Stimulated activated CD4-positive, alpha-beta T cell treated with anti-CD3 and anti-CD28 coated beads, TNF-alpha, amount 100 ng/mL, for 24 hours (primary cell): ENCODE measurements around the gene ARFRP1.
"Not testable (repeated sequence)": the region's sequence is repeated elsewhere in the genome, so short reads cannot be mapped to it uniquely, and the experiment has no call there.

Experiments used
- DNase-seq, 3 experiments: peaks; one replicate each; pipeline ENCODE4 v3.0.0-alpha.2; 2020; ENCODE audit warnings: low read depth in 3 of 3

Gene ARFRP1

DNA sequence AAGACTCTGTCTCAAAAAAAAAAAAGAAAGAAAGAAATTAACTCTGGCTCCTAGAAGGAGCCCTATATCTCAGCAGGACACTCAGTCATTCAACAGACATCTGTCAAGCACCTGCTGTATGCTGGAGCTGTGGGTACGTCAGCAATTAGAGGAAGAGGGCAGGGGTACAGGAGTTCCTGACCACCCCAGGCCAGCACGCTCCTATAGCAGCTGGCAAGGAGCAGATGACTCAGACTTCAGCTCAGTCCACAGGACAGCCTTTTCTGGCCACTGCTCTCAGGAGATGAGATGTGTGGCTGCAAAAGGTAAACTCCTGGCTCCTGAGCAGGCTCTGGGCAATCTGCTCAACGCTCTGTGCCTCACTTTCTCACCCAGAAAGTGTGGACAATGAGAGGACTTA, 51.3 kb downstream of the ARFRP1 start:
- no peak for DNase-seq

DNA sequence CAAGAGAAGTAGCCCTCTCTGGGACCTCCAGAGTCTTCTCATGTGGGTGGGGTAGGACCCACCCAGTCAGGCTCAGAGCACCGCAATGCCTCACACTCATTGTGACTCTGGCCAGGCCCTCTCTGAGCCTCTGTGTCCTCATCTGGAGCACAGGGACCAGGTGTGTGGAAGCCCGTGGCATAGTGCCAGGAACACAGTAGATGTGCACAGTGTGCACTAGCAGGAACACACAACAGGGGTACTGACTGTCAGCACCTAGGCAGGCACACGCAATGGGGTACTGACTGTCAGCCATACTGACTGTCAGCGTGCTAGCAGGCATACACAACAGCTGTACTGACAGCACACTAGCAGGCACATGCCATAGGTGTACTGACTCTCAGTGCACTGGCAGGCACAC, 52.5 kb downstream of the ARFRP1 start:
- DNase-seq = no peak

DNA sequence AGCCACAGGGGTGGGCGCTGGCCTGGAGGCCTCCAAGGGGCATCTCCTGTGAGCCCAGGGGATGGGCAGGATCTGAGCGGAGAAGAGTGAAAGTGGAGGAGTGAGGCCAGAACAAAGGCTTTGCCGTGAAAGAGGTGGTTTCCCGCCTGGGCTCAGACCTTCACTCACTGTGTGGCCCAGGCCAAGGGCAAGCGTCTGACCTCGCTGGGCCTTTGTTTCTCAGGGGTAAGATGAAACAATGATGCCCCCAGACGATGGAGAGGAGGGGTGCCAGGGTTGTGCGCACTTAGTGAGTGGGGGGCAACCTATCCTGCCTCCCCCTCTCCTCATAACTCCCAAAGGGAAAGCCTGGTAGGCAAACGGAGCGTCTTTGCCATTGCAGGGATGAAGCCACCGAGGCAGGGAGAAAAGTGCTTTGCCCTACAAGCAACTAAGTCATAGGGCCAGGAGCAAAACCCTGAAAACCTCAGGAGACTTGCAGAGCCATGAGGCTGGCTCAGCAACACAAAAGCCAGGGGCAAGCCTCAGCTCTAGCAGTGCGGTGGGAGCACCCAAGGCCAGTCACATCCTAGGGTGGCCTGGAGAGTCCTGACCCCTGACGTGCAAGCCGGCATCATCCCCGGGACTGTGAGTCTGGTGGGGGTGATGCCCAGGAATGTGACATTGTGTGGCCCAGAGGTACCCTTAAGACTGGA, 53.7 kb downstream of the ARFRP1 start:
- no peak for DNase-seq

DNA sequence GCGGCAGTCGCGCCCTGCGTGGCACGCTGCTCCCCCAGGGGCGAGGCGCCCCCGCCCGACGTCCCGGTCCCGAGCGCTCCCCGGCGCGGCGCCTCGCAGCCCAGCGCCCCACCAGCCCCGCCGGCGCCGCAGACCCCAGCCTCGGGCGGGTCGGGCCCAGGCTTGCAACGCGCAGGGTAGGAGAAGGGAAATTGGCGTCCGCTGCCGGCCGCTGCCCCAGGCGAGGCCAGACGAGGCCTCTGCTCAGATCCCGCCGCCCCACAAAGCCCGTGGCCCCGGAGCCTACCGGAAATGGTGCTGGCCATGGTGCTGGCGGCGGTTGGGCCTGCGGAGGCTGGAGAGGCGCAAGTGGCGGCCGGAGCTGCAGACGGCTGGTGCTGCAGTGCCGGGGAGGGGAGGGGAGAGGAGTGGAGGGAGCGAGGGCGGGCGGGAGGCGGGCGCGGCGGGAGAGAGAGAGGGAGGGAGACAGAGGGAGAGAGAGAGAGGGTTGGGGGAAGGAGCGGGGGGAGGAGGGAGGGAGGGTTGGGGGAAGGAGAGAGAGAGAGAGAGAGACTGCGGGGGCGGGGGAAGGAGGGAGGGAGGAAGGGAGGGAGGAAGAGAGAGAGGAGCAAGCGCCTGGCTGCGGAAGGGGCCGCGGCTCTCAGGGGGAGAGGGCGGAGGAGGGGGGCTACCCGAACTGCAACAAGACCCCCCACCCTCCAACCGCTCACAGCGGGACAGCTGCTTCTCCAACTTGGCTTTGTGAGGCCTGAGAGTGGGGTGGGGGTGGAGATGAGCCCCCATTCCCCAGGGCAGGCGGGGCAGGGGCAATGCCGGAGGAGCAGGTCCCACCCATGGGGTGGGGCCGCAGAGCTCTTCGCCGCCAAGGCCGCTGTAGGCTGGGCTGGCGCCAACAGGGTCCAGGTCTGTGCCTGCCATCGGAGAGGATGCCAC, 54.5 kb downstream of the ARFRP1 start, which contains the start of gene STMN3:
STMN3 (minus strand) TSS at position 384 of the 933 bp plus-strand sequence; CDS start at position 305, 79 bp downstream.
- DNase-seq = peak; percentile 39 to 71 (median 39)

GRCh38 chr20:63652192-63652980, 55.4 kb downstream of the ARFRP1 start:
- DNase-seq = no peak

GRCh38 chr20:63651942-63652191, 55.9 kb downstream of the ARFRP1 start:
- DNase-seq = no peak

GRCh38 chr20:63650486-63650885, 57.3 kb downstream of the ARFRP1 start:
- DNase-seq = not testable (repeated sequence)

DNA sequence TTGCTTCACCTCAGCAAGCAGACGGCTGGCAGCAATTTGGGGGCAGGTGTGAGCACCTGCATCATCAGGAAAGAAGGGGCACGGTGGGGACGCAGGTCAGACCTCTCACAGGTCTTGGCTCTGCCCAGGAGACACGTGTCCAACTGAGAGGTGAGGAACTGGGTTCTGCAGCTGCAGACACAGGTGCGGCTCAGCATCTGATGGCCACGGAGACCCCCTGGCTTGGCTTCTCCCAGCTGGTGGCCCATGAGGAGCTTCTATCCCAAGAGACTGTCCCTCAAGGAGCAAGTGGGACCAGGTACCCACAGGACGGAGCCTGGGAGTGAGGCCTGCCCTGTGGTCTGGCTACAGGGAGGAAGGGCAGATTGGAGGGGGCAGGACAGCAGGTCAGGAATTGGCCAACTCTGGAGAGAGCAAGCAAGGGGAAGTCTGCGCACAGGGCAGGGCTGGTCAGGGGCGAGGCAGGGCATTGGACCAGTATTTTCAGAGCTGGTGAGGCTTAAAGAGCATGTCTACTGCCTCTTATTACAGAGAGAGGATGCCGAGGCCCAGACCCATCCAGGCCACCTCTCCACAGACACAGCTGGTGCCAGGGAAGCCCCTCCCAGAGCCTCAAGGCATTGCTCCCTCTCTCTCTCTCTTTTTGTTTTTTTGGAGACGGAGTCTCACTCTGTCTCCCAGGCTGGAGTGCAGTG, 58.7 kb downstream of the ARFRP1 start:
- no peak for DNase-seq
